ENCODE results near the gene MID1.

MID1 gene

GRCh38 chrX:10514891-10515290 lies 105.5 kb downstream of the MID1 start:
- H3K27me3 Mint-ChIP-seq (ENCODE audit: low read depth, poor library complexity) = no peaks in the 10 kb centered on the region
- H3K9me3 Mint-ChIP-seq = peaks cover 19% of the 10 kb centered on the region
- H3K36me3 Mint-ChIP-seq (ENCODE audit: low read depth) = peaks cover 32% of the 10 kb centered on the region
- no peak overlapping the region for H3K27ac Mint-ChIP-seq
- H3K4me3 Mint-ChIP-seq = no peak overlapping the region
- TF ChIP-seq CTCF (IDR thresholded peaks at IDR 0.05) = no peak
- H3K4me1 Mint-ChIP-seq = no peaks in the 10 kb centered on the region
- DNase-seq = no peak

GRCh38 chrX:10513974-10514373 lies 106.4 kb downstream of the MID1 start:
- no peak for TF ChIP-seq CTCF (IDR thresholded peaks at IDR 0.05)
- no peaks in the 10 kb centered on the region for H3K4me1 Mint-ChIP-seq
- no peak overlapping the region for H3K4me3 Mint-ChIP-seq
- no peak for DNase-seq
- peaks cover 37% of the 10 kb centered on the region for H3K36me3 Mint-ChIP-seq (ENCODE audit: low read depth)
- H3K27ac Mint-ChIP-seq = no peak overlapping the region
- H3K9me3 Mint-ChIP-seq = peaks cover 22% of the 10 kb centered on the region
- no peaks in the 10 kb centered on the region for H3K27me3 Mint-ChIP-seq (ENCODE audit: low read depth, poor library complexity)

DNA sequence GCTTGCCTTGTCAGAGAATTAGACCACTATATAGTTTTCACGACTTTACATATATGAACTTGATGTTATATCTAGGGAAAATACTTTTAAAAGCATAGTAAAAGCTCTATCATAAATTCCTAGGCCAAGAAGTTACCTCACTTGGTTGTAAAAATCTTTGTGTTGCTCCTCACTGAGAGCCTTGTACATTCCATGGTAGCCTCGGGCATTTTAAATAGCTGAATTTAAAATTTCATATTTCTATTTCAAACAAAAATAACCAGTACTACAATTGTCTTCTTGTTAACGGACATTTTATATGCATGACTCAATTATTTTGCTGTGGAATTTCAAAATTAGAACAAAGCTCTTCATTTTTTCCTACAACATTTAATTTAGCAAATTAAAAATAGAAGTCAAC lies 107.6 kb downstream of the MID1 start:
- Mint-ChIP-seq H3K4me3 (no peak overlapping the region), H3K36me3 (ENCODE audit: low read depth) (peaks cover 40% of the 10 kb centered on the region), H3K27ac (no peak overlapping the region), H3K27me3 (ENCODE audit: low read depth, poor library complexity) (no peaks in the 10 kb centered on the region), H3K4me1 (no peaks in the 10 kb centered on the region), H3K9me3 (peaks cover 21% of the 10 kb centered on the region)
- no peak for TF ChIP-seq CTCF (IDR thresholded peaks at IDR 0.05)
- no peak for DNase-seq

DNA sequence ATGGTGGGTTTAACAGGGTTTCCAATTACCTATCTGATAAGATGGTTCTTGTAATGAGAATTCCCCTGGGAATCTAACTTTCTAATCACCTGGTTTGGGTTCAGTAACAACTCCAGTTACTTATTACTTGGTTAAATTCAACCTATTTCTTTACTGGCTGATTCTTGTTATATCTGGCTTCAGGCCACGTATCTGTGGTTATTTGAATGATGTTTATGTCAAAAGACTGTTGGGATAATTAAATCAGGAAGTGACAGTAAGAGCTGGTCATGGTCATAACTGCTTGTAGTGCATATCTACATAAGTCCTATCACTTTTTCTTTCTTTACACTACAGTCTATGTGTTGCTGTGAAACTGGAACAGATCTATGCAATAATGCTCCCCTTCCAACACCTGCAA lies 108.1 kb downstream of the MID1 start:
- no peaks in the 10 kb centered on the region for H3K4me1 Mint-ChIP-seq
- DNase-seq = no peak
- no peak overlapping the region for H3K4me3 Mint-ChIP-seq

DNA sequence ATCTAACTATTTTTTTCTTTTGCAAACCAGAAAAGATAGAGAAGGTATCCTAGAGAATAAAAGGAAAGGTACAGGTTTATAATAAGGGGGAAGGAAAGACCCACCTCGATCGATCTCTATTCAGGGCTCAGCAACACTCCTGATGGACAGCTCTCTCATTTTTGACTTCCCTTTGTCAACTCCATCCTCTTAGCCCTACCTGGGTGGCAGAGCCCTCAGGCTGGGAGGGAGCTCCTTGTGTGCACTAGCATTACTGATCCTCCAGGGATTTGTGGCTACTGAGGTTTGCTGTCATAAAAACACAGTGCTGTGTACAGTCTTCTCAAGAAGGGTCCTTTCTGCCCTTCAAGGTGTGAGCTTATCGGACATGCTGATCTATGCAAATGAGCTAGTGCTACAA lies 111.0 kb downstream of the MID1 start:
- H3K27me3 Mint-ChIP-seq (ENCODE audit: low read depth, poor library complexity) = no peaks in the 10 kb centered on the region
- no peak overlapping the region for H3K4me3 Mint-ChIP-seq
- H3K36me3 Mint-ChIP-seq (ENCODE audit: low read depth) = peaks cover 32% of the 10 kb centered on the region
- no peak for DNase-seq
- no peaks in the 10 kb centered on the region for H3K4me1 Mint-ChIP-seq
- H3K9me3 Mint-ChIP-seq = peaks cover 18% of the 10 kb centered on the region
- TF ChIP-seq CTCF (IDR thresholded peaks at IDR 0.05) = no peak
- no peak overlapping the region for H3K27ac Mint-ChIP-seq

More for the DNA sequence above, 108.1 kb downstream of the MID1 start:
- peaks cover 17% of the 10 kb centered on the region for H3K9me3 Mint-ChIP-seq
- H3K27ac Mint-ChIP-seq = no peak overlapping the region
- TF ChIP-seq CTCF (IDR thresholded peaks at IDR 0.05) = no peak
- peaks cover 35% of the 10 kb centered on the region for H3K36me3 Mint-ChIP-seq (ENCODE audit: low read depth)
- no peaks in the 10 kb centered on the region for H3K27me3 Mint-ChIP-seq (ENCODE audit: low read depth, poor library complexity)

- H3K27ac Mint-ChIP-seq = no peak overlapping the region
- no peak for DNase-seq
These were observed 111.5 kb downstream of the MID1 start for GRCh38 chrX:10508891-10509290.

More at GRCh38 chrX:10508891-10509290, 111.5 kb downstream of the MID1 start:
- no peak for TF ChIP-seq CTCF (IDR thresholded peaks at IDR 0.05)
- H3K4me3 Mint-ChIP-seq = no peak overlapping the region
- no peaks in the 10 kb centered on the region for H3K4me1 Mint-ChIP-seq
- no peaks in the 10 kb centered on the region for H3K27me3 Mint-ChIP-seq (ENCODE audit: low read depth, poor library complexity)
- H3K36me3 Mint-ChIP-seq (ENCODE audit: low read depth) = peaks cover 32% of the 10 kb centered on the region
- peaks cover 20% of the 10 kb centered on the region for H3K9me3 Mint-ChIP-seq

Data from nephron progenitor cell (in vitro differentiated cells).